Anterior cingulate cortex (tissue), 58 donors: ENCODE measurements around the gene IRF9.
A peak's percentile ranks its signal among the peaks of the same experiment; 100 is the strongest.

Source experiments
- DNase-seq, 58 donors: peaks; one replicate each; lab custom pipeline; 2025; lab: John Stamatoyannopoulos, UW

The IRF9 gene

GRCh38 chr14:24172261-24172860 lies 11.3 kb downstream of the IRF9 start:
- peak in 9 of 58 donors; percentile 8 to 48 (median 36) for DNase-seq

GRCh38 chr14:24172871-24173281 lies 11.8 kb downstream of the IRF9 start:
- DNase-seq: peak in 9 of 58 donors; percentile 20 to 48 (median 27)

- DNase-seq: no peak
Measured at GRCh38 chr14:24176599-24176998, 15.5 kb downstream of the IRF9 start.

DNA sequence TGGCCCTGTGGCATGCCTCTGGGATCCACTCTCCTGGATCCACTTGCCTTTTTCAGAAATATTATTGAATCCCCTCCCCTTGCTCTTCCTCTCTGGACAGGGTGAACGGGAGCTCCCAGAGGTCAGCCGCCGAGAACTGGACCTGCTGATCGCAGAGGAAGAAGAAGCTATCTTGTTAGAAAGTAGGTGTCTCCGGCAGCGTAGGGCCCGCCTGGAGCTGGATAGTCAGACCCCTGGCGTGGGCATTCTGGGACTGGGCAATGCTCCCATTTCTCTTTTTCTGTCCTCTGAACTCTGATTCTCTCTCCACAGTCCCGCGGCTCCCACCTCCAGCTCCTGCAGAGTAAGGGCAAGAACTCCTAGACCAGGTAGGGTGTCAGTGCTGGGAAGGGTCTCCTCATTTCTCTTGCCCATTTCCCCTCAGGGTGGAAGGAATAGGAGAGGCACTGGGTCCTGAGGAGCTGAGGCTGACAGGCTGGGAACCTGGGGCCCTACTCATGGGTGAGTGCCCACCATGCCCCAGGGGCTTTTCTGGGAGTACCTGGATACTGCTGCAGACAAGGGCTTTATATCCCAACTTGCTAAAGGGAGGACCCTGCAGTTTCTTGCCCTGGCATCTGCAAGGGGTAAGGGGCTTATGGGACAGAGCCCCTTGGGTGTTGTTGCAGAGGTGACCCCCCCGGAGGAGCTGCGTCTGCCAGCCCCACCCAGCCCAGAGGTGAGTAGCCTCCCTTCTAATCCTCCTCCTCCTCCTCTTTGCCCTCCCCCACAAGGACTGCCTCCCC lies 16.2 kb downstream of the IRF9 start:
- DNase-seq: no peak

GRCh38 chr14:24177891-24178290 lies 16.8 kb downstream of the IRF9 start:
- no peak for DNase-seq

DNA sequence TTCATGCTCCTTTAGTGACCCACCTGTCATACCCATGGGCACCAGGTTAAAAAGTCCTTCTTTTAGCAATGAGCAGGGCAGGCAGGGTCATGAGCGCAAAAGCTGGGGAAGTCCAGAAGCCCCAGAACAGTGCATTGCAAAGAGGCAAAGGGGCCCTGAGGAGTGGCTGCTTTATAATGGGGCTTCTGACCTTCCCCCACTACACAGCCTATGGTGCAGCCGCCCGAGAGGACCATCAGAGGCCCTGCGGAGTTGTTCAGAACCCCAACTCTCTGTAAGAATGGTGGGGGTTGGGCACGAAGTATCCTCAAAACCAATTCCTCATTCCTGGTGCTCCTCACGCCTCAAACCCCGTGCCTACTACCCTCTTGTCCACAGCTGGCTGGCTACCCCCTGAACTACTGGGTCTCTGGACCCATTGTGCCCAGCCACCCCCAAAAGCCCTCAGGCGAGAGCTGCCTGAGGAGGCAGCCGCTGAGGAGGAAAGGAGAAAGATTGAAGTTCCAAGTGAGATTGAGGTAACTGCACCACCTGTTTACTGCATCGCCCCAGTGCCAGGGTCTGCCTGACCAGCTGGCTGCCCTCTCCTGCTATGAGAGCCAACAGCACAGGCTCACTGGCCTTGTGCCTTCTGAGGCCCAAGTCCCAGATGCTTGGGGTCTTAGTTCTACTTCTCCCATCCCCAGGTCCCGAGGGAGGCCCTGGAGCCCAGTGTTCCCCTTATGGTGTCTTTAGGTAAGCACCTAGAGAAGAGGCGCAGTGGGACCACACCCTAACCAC lies 17.5 kb downstream of the IRF9 start:
- DNase-seq: no peak

GRCh38 chr14:24179294-24179960 lies 18.4 kb downstream of the IRF9 start:
- DNase-seq: no peak

DNA sequence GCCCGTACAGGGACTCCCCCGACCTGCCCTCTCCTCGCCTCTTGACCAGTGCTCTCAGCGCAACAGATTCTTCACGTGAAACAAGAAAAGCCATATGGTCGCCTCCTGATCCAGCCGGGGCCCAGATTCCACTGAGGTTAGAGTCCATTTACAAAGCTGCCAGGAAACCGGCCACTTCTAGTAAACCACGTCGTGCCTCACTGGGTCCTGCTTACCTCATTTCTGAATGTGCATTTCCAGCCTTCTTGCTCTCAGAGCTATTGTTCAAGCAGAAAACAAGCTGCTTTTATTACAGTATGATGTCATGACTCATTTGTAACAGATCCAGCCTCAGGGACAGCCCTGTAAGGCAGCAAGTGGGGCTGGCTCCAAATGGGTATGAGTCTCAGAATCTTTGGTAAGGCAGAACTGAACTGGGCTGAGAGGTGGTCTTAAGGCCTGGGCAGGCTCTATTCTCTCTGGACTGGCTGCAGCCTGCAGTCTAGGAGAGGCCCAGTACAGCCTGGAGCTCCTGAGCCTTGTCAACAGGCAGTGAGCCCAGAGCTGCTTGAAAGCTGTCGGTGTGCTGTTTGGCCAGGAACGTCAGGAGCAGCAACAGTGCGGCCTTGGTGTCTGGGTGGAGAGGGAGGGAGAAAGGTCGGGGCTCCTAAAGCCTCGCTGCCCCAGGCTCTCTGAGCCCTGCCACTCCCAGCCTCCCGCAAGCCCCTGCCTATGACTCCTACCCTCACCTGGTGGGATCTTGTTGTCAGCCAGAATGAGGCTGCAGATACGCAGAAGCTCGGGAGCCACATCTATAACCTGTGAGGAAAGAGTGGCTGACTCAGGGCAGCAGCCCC lies 19.1 kb downstream of the IRF9 start:
- peak in 22 of 58 donors; percentile 10 to 75 (median 34) for DNase-seq

DNA sequence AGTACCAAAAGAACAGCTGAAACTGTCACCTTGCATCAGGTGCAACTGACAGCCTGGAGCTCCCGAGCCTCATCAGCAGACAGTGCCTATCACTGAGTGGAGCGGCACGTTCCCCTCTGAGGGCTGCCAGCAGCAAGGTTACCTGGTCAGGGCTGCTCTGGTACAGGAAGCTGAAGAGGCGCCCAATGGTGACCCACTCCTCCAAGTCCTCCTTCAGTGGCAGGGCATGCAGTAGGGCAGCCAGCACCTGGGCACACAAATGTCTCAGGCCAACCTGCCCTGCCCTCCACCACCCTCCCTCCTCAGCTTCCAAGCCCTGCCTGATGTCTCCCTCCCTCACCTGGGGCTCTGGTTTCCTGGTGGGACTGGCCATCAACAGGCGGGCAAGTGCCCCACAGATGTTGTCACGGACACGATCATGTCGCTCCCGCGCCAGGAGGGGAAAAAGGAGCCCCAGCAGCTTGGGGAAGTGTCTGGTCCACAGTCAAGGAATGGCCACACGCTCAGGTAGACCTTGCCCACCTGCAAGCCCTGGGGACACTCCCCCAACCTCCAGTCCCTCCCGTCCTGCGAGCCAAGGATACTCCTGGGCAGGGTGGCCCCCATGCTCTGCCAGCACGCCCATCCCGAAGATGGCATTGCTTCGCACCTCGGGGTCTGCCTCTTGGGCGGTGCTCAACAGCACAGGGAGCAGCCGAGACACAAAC lies 20.5 kb downstream of the IRF9 start:
- DNase-seq: no peak

DNA sequence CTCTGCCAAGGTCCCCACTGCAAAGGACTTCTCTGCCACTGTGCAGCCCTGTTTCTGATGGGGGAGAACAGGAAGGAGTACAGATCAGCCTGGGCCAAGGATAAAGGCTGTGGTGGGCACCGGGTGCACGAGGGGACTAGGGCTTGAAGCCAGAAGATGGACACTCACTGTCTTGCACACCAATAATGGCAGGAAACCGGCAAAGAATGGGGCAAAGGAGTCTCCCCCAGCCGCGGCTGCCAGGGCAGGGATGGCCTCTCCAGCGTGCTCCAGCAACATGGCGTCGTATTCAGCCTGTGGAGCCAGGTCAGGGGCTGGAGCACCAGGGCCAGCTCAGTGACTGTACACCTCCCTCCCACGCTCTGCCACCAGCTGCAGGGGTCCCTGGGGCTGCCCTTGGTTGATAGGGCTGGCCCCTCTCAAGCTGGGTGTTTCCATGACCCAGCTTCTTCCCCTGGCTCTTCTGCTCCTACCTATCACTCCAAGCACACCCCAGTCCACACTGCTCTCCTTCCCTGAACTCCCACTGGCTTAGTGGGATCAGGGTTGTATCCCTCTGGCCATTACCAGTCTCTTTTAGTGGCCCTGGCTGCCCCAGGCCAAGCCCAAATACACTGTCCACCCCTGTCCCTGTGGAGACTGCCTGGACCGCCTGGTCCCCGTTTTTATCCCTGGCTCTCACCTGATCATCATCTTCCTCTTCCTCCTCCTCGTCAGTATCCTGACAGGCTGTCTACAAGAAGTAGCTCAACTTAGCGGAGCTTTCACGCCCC lies 21.2 kb downstream of the IRF9 start:
- no peak for DNase-seq

DNA sequence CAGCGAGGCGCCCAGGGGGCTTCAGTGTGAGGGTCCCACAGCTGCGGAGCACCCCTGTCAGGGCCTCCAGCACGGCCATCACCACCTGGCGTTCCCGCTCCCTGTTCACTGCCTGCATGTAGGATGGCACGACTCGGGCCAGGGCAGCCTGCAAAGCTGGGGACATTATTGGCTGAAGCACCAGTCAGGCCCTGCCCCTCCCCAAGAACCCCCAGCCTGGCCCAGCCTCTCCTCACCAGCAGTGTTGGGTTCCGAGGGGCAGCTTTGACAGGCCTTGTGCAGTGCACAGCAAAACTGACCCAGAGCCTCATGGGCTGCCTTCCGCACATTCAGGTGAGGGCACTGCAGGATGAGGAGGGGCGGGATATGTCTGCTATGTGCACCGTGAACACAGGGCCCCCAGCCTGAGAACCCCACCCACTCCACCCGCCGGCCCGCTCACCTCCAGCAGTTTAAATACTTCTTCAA lies 22.0 kb downstream of the IRF9 start:
- no peak for DNase-seq

DNA sequence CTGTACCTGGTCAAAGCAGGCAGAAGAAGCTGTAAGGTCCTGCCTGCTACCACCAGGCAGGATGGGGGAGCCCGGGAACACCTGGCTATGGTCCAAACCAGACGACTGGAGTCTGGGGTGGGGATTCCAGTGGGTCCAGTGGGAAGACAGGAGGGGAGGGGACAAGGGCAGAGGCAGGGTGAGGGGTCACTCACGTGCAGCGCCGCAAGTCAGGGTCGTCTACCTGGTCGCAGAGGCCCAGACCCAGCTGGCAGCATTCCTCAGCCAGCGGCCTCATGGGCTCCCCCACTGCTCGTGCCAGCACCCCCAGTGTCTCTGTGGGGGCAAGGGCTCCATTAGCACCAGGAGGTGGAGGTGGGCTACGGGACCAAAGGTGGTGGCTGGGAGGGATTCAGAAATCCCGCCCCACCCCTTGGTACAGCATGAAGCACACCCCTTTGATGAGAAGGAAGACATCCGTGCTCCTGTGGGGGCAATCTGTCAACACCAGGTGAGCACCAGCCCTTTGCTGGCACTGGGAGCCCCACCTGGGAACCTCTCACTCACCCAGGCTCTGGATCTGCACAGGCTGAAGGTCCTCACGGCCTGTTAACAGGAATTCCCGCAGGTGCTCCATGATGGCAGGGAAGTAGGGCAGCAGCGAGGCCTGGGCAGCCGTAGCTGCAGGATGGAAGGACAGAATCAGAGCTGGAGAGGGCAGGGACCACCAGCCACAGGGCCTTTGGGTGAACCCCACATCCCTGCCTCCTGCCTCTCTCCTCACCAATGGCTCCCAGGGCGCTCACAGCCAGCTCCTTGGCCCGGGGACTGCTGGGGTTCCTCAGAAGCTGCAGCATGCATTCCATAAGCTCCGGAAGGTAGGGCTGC lies 23.3 kb downstream of the IRF9 start:
- DNase-seq: no peak

DNA sequence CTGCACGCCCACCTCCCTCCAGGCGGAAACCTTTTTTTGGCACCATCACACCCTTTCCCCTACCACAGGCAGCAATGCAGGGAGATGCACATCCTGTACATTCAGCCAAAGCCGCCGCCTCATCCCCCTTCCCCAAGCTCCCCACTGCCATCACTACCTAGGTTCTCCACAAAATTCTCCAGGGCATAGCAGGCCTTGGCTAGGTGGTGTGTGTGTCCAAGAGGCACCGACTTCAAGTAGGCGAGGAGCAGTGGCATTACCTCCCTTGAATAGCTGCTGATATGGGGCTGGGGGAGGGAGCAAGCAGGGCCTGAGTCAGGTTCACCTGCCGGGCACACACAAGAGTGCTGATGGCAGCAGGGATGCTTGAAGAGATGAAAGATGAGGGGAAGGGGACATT lies 24.0 kb downstream of the IRF9 start:
- no peak for DNase-seq

- DNase-seq: no peak
Measured at GRCh38 chr14:24185741-24186140, 24.7 kb downstream of the IRF9 start.

DNA sequence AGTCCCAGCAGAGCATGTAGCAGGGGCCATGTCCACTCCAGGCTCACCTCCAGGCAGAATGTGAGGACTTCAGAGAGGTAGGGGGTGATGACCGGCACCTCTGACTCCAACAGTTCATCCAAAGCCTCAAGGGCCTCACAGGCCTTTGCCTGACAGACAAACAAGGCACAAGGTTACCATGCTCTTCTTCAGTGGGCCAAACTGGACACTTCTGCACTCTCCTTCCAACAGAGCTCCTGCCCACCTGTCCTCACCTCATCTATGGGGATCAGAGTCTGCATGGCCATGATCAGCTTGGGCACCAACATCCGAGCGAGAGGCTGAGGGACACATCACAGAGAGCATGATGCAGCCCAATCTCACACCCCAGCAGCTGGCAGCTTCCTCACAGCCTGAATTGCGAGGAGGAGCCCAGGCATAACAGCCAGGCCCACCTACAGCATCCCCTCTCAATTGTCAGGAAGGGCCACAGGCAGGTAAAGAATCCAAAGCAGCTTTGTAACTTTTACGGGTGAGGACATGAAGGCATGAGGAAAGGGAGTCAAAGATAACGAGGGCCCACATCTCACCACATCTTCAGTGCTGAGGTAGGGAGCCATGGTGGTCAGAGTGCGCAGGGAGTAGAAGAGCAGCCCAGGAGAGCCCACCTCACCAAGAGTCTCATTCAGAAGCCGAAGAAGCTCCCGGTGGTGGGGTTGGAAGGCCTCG lies 25.9 kb downstream of the IRF9 start:
- no peak for DNase-seq

DNA sequence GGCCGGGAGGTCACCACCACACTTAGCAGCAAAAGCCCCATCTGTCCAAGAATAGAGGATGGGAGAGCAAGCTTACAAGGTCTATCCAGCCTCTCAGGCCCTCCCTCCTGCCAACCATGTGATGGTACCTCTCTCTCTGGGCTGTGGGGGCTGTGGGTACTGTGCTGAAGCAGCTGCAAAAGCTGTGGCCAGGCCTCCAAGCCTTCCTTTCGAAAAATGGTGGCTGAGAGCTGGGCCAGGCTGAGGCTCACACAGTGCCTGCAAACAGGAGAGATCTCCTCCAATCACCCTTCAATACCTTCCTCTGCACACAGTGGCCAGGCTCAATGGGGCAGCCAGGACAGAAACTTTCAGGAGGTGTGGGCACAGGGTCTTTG lies 26.5 kb downstream of the IRF9 start:
- no peak for DNase-seq
